H9 (cell line): Measurements from ENCODE around the gene NALCN. TPM values are rescaled to one million over a fixed set of nuclear protein-coding genes. Genes with fewer than 3 reads are reported as not detected.

Experiments used
- DNase-seq: peaks from one replicate; pipeline ENCODE4 v3.0.0-alpha.2; 2017
- H2AFZ ChIP-seq: one replicate; pipeline ENCODE4 v1.6.1; 2013; ENCODE audit warnings: mild to moderate bottlenecking, low read length, control low read depth, moderate library complexity
- H2AK5ac ChIP-seq: 2 replicates; pipeline ENCODE4 v1.6.1; 2013; ENCODE audit warnings: low read length, control low read depth, mixed read lengths; ENCODE audit not compliant: insufficient read length
- H2BK120ac ChIP-seq: one replicate; pipeline ENCODE4 v1.6.1; 2013; ENCODE audit warnings: low read depth, mild to moderate bottlenecking, low read length, control low read depth, inconsistent platforms; ENCODE audit not compliant: poor library complexity, severe bottlenecking
- H2BK12ac ChIP-seq: 2 replicates; pipeline ENCODE4 v1.6.1; 2013; ENCODE audit warnings: low read length, control low read depth, mixed read lengths, low read depth; ENCODE audit not compliant: insufficient read length
- H2BK15ac ChIP-seq: 2 replicates; pipeline ENCODE4 v1.6.1; 2013; ENCODE audit warnings: low read depth, low read length, control low read depth
- H2BK20ac ChIP-seq: one replicate; pipeline ENCODE4 v1.6.1; 2013; ENCODE audit warnings: low read depth, mild to moderate bottlenecking, low read length, control low read depth, inconsistent platforms; ENCODE audit not compliant: poor library complexity, severe bottlenecking
- H2BK5ac ChIP-seq: 2 replicates; pipeline ENCODE4 v1.6.1; 2013; ENCODE audit warnings: low read length, control low read depth, mixed read lengths; ENCODE audit not compliant: insufficient read length
- H3K14ac ChIP-seq: 2 replicates; pipeline ENCODE4 v1.6.1; 2013; ENCODE audit warnings: low read length, control low read depth; ENCODE audit not compliant: insufficient read depth
- H3K18ac ChIP-seq: 2 replicates; pipeline ENCODE4 v1.6.1; 2013; ENCODE audit warnings: low read depth, mild to moderate bottlenecking, mixed read lengths, low read length, control low read depth; ENCODE audit not compliant: insufficient read length
- H3K23ac ChIP-seq: 2 replicates; pipeline ENCODE4 v1.6.1; 2013; ENCODE audit warnings: low read length, control low read depth, mixed read lengths, low read depth; ENCODE audit not compliant: insufficient read length
- H3K23me2 ChIP-seq: 2 replicates; pipeline ENCODE4 v1.6.1; 2013; ENCODE audit warnings: low read depth, mild to moderate bottlenecking, mixed read lengths, low read length, control low read depth; ENCODE audit not compliant: insufficient read length, poor library complexity, severe bottlenecking
- H3K27ac ChIP-seq: 2 replicates; pipeline ENCODE4 v1.5.1; 2013; ENCODE audit warnings: low read length, control low read depth, mixed read lengths, low read depth; ENCODE audit not compliant: insufficient read length
- H3K27me3 ChIP-seq: 2 replicates; pipeline ENCODE4 v1.6.1; 2013; ENCODE audit warnings: low read length, control low read depth, inconsistent platforms; ENCODE audit not compliant: insufficient read depth
- H3K4ac ChIP-seq: 2 replicates; pipeline ENCODE4 v1.6.1; 2013; ENCODE audit warnings: low read depth, mild to moderate bottlenecking, control low read depth, inconsistent platforms, low read length, moderate library complexity
- H3K4me1 ChIP-seq: 2 replicates; pipeline ENCODE4 v1.6.1; 2013; ENCODE audit warnings: low read length, control low read depth, inconsistent platforms; ENCODE audit not compliant: insufficient read depth
- H3K4me2 ChIP-seq: 2 replicates; pipeline ENCODE4 v1.6.1; 2013; ENCODE audit warnings: low read length, control low read depth, mixed read lengths; ENCODE audit not compliant: insufficient read length, insufficient read depth
- H3K56ac ChIP-seq: 2 replicates; pipeline ENCODE4 v1.6.1; 2013; ENCODE audit warnings: low read depth, mild to moderate bottlenecking, mixed read lengths, low read length, control low read depth; ENCODE audit not compliant: insufficient read length
- H3K79me1 ChIP-seq: 2 replicates; pipeline ENCODE4 v1.6.1; 2013; ENCODE audit warnings: low read depth, mild to moderate bottlenecking, moderate library complexity, low read length, control low read depth, inconsistent platforms; ENCODE audit not compliant: insufficient read depth, poor library complexity, severe bottlenecking
- H3K79me2 ChIP-seq: 2 replicates; pipeline ENCODE4 v1.6.1; 2013; ENCODE audit warnings: low read length, control low read depth, inconsistent platforms; ENCODE audit not compliant: insufficient read depth
- H3K9ac ChIP-seq: 2 replicates; pipeline ENCODE4 v1.6.1; 2013; ENCODE audit warnings: low read length, control low read depth, mixed read lengths; ENCODE audit not compliant: insufficient read length; ENCODE audit errors: extremely low read depth
- H3K9me3 ChIP-seq: one replicate; pipeline ENCODE4 v1.6.1; 2013; ENCODE audit warnings: low read depth, low read length, inconsistent platforms; ENCODE audit not compliant: control insufficient read depth
- H3T11ph ChIP-seq: one replicate; pipeline ENCODE4 v1.6.1; 2013; ENCODE audit warnings: mild to moderate bottlenecking, low read length, control low read depth, inconsistent platforms
- H4K20me1 ChIP-seq: one replicate; pipeline ENCODE4 v1.6.1; 2013; ENCODE audit not compliant: control insufficient read depth, insufficient read length, insufficient read depth
- H4K5ac ChIP-seq: 2 replicates; pipeline ENCODE4 v1.6.1; 2013; ENCODE audit warnings: low read depth, mild to moderate bottlenecking, mixed read lengths, low read length, control low read depth; ENCODE audit not compliant: insufficient read length
- H4K8ac ChIP-seq: replicated peaks from 2 replicates; pipeline ENCODE4 v1.6.1; 2013; ENCODE audit warnings: low read length, control low read depth, mixed read lengths, low read depth; ENCODE audit not compliant: insufficient read length
- H4K91ac ChIP-seq: 2 replicates; pipeline ENCODE4 v1.6.1; 2013; ENCODE audit warnings: low read depth, mild to moderate bottlenecking, moderate library complexity, mixed read lengths, low read length, control low read depth; ENCODE audit not compliant: insufficient read length
- H3K27ac Mint-ChIP-seq, 3 experiments: 2 replicates in 2 of 3; 3 replicates in 1 of 3; pipeline ENCODE4 v1.8.0; 2020 to 2021; ENCODE audit warnings: mixed read lengths in 3 of 3, mild to moderate bottlenecking in 1 of 3, moderate library complexity in 1 of 3
- H3K27me3 Mint-ChIP-seq: 2 replicates; pipeline ENCODE4 v1.8.0; 2021; ENCODE audit warnings: low read depth, mild to moderate bottlenecking, moderate library complexity, mixed read lengths
- H3K36me3 Mint-ChIP-seq, 3 experiments: 2 replicates in 2 of 3; 3 replicates in 1 of 3; pipeline ENCODE4 v1.8.0; 2020 to 2021; ENCODE audit warnings: low read depth in 3 of 3, mixed read lengths in 3 of 3; ENCODE audit not compliant: insufficient read depth in 1 of 3
- H3K4me1 Mint-ChIP-seq, 2 experiments: 2 replicates each; pipeline ENCODE4 v1.8.0; 2020; ENCODE audit warnings: mixed read lengths in 2 of 2
- H3K4me3 Mint-ChIP-seq, 2 experiments: 2 replicates in 1 of 2; 3 replicates in 1 of 2; pipeline ENCODE4 v1.8.0; 2020 to 2021; ENCODE audit warnings: mild to moderate bottlenecking in 2 of 2, mixed read lengths in 2 of 2, moderate library complexity in 1 of 2
- H3K9me3 Mint-ChIP-seq, 2 experiments: 2 replicates in 1 of 2; 3 replicates in 1 of 2; pipeline ENCODE4 v1.8.0; 2020; ENCODE audit warnings: mild to moderate bottlenecking in 2 of 2, mixed read lengths in 2 of 2, moderate library complexity in 1 of 2
- CTCF ChIP-seq: fragments of 200-600 bp; sonication (generic); conservative IDR thresholded peaks from 3 replicates; pipeline ENCODE4 v1.8.0; 2021; ENCODE audit warnings: antibody characterized with exemption, mild to moderate bottlenecking
- WGBS: extraction: QIAGEN DNeasy Blood & Tissue Kit; methylation state at CpG from one replicate; pipeline ENCODE4 v1.1.7; 2013; ENCODE audit warnings: missing lambda C conversion rate, low lambda C conversion rate, mixed read lengths; ENCODE audit not compliant: insufficient read length; ENCODE audit errors: extremely low coverage; 5-methylcytosine and 5-hydroxymethylcytosine counted together
- total RNA-seq: library from RNA; stranded (reverse); gene quantifications from 2 replicates; pipeline ENCODE4 v1.2.1, GENCODE V29; 2021

NALCN gene
- total RNA-seq, 1 experiment from 2014 or later, result 0.09 TPM

DNA sequence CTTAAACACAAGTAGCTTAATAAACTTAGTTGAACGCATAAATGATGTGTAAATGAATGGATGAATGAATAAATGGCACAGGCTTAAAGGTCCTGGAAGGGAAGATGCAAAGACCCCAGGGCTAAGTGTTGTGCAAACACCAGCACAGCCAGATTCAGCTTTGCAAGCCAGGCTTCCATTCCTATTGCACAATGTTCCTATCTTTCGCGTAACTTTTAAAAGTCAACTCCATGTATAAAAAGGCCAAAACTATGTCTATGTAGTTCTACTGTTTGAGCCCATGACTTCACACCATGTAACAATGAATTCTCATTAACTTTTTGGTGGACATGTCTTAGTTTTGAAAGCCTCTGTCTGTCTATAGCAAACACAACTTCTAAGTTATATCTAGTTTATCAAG, 226.0 kb downstream of the NALCN start:
- Histone ChIP-seq H3K79me1 (no peaks in the 10 kb centered on the region), H3K4me2 (no peak overlapping the region), H3T11ph (no peak overlapping the region), H3K9ac (no peak overlapping the region), H4K20me1 (no peaks in the 10 kb centered on the region), H3K23ac (no peak overlapping the region), H3K9me3 (no peaks in the 10 kb centered on the region), H3K4ac (no peak overlapping the region), H3K4me1 (no peaks in the 10 kb centered on the region), H2BK5ac (no peak overlapping the region), H2AK5ac (no peak overlapping the region), H2BK12ac (no peak overlapping the region), H3K18ac (no peak overlapping the region), H3K23me2 (no peaks in the 10 kb centered on the region), H4K5ac (no peak overlapping the region), H2AFZ (no peak overlapping the region), H2BK120ac (no peak overlapping the region), H2BK20ac (no peak overlapping the region), H3K27me3 (no peaks in the 10 kb centered on the region), H3K27ac (no peak overlapping the region), H4K91ac (no peak overlapping the region), H4K8ac (no peak overlapping the region), H3K14ac (no peak overlapping the region), H3K79me2 (no peaks in the 10 kb centered on the region), H2BK15ac (no peak overlapping the region), H3K56ac (no peak overlapping the region)
- Mint-ChIP-seq H3K36me3 (no peaks in the 10 kb centered on the region), H3K4me3 (no peak overlapping the region), H3K4me1 (no peaks in the 10 kb centered on the region), H3K9me3 (no peaks in the 10 kb centered on the region), H3K27me3 (no peaks in the 10 kb centered on the region), H3K27ac (no peak overlapping the region)
- TF ChIP-seq CTCF, result no peak
- no peak for DNase-seq
- WGBS, result no CpG with 5 or more reads among the region's 3 CpGs
